Esophagus squamous epithelium (tissue), 5 donors: ENCODE data around the gene MRTO4. TPM values are rescaled to one million over a fixed set of nuclear protein-coding genes. Genes with fewer than 3 reads are reported as not detected.
A peak's percentile ranks its signal among the peaks of the same experiment; 100 is the strongest.
"Not testable (repeated sequence)": the region's sequence is repeated elsewhere in the genome, so short reads cannot be mapped to it uniquely, and the experiment has no call there.

ENCODE experiments used
- DNase-seq: peaks from one replicate; lab custom pipeline; 2025; lab: John Stamatoyannopoulos, UW
- H3K27ac ChIP-seq, 4 donors: fragments of 200-600 bp; sonication (generic); one replicate each; pipeline ENCODE4 v1.5.1; 2016 to 2019; ENCODE audit warnings: mild to moderate bottlenecking in 1 of 4
- H3K27me3 ChIP-seq, 4 donors: fragments of 200-600 bp; sonication (generic); 1 replicate in 3 of 4; 2 replicates in 1 of 4; pipeline versions ENCODE4 v1.5.1 to v1.6.0; 2017 to 2021; ENCODE audit warnings: antibody characterized with exemption in 1 of 4
- H3K36me3 ChIP-seq, 3 donors: fragments of 200-600 bp; sonication (generic); one replicate each; pipeline ENCODE4 v1.5.1; 2016 to 2019
- H3K4me1 ChIP-seq, 3 donors: fragments of 200-600 bp; sonication (generic); one replicate each; pipeline ENCODE4 v1.5.1; 2017 to 2019
- H3K4me3 ChIP-seq, 4 donors: fragments of 200-600 bp; sonication (generic); 1 replicate in 3 of 4; 2 replicates in 1 of 4; pipeline ENCODE4 v1.5.1; 2016 to 2019; ENCODE audit warnings: mild to moderate bottlenecking in 2 of 4, moderate library complexity in 1 of 4
- H3K9me3 ChIP-seq, 3 donors: fragments of 200-600 bp; sonication (generic); one replicate each; pipeline ENCODE4 v1.5.1; 2016 to 2019
- POLR2A ChIP-seq, 4 donors: fragments of 450-650 bp; IDR thresholded peaks; one replicate each; pipeline ENCODE4 v1.6.1; 2017; ENCODE audit warnings: antibody characterized with exemption in 4 of 4, mild to moderate bottlenecking in 4 of 4, moderate library complexity in 3 of 4
- WGBS, 2 donors: methylation state at CpG; one replicate each; pipeline ENCODE4 v1.1.5; 2018; 5-methylcytosine and 5-hydroxymethylcytosine counted together
- intact Hi-C: fragments of 100-400 bp; cut with DNase I; formaldehyde crosslinking; loops from one replicate; pipeline ENCODE4 v1.15.0; 2022
- total RNA-seq, 4 donors: library from RNA; depleted of rRNA; stranded (reverse); fragments of >200 nt; gene quantifications; one replicate each; pipeline ENCODE4 v1.1.0, GENCODE V29; 2016
- TF ChIP-seq, protein P1 (sequence below), 6 experiments: fragments of 450-650 bp in 4 of 6; fragments of 200-600 bp in 2 of 6; sonication (generic) in 2 of 6; IDR thresholded peaks; one replicate each; pipeline ENCODE4 v1.5.1; 2016 to 2019; ENCODE audit warnings: antibody characterized with exemption in 6 of 6, mild to moderate bottlenecking in 4 of 6, moderate library complexity in 4 of 6
- donor health status: DM: yes; HTN: yes; CAD: no.

MRTO4 gene
- total RNA-seq, 4 donors from 2014 or later: 25.4 to 48.3 (median 34.2) TPM

- WGBS, 2 donors: 90% methylated on average over 5 of the region's 5 CpGs
- intact Hi-C loops: no loop called here
- no peak overlapping the region for H3K27ac ChIP-seq
- H3K9me3 ChIP-seq: peaks cover 0 to 10% (median 0%) of the 10 kb centered on the region in 3 donors
- H3K4me1 ChIP-seq: peaks cover 0 to 16% (median 0%) of the 10 kb centered on the region in 3 donors
- no peak overlapping the region for H3K4me3 ChIP-seq
- H3K27me3 ChIP-seq: peaks cover 0 to 5% (median 0%) of the 10 kb centered on the region in 4 donors
- TF ChIP-seq POLR2A (IDR thresholded peaks at IDR 0.05): no peak
- TF ChIP-seq, protein P1, sequence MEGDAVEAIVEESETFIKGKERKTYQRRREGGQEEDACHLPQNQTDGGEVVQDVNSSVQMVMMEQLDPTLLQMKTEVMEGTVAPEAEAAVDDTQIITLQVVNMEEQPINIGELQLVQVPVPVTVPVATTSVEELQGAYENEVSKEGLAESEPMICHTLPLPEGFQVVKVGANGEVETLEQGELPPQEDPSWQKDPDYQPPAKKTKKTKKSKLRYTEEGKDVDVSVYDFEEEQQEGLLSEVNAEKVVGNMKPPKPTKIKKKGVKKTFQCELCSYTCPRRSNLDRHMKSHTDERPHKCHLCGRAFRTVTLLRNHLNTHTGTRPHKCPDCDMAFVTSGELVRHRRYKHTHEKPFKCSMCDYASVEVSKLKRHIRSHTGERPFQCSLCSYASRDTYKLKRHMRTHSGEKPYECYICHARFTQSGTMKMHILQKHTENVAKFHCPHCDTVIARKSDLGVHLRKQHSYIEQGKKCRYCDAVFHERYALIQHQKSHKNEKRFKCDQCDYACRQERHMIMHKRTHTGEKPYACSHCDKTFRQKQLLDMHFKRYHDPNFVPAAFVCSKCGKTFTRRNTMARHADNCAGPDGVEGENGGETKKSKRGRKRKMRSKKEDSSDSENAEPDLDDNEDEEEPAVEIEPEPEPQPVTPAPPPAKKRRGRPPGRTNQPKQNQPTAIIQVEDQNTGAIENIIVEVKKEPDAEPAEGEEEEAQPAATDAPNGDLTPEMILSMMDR (IDR thresholded peaks at IDR 0.05): no peak
- H3K36me3 ChIP-seq: no peaks in the 10 kb centered on the region
- no peak for DNase-seq
These were observed 23.0 kb downstream of the MRTO4 start for GRCh38 chr1:19274636-19275035.

GRCh38 chr1:19283891-19284290 lies 32.3 kb downstream of the MRTO4 start:
- H3K36me3 ChIP-seq: peaks cover 0 to 22% (median 0%) of the 10 kb centered on the region in 3 donors
- no peaks in the 10 kb centered on the region for H3K9me3 ChIP-seq
- 92 to 93% methylated on average over 8 to 9 of the region's 9 CpGs for WGBS, 2 donors
- DNase-seq: no peak
- no peak overlapping the region for H3K4me3 ChIP-seq
- TF ChIP-seq, protein P1 (IDR thresholded peaks at IDR 0.05): no peak
- no peak for TF ChIP-seq POLR2A (IDR thresholded peaks at IDR 0.05)
- intact Hi-C loops: no loop called here
- H3K27me3 ChIP-seq: no peaks in the 10 kb centered on the region
- H3K4me1 ChIP-seq: peaks cover 0 to 18% (median 0%) of the 10 kb centered on the region in 3 donors
- no peak overlapping the region for H3K27ac ChIP-seq

GRCh38 chr1:19284881-19285280 lies 33.3 kb downstream of the MRTO4 start:
- TF ChIP-seq POLR2A (IDR thresholded peaks at IDR 0.05): no peak
- TF ChIP-seq, protein P1 (IDR thresholded peaks at IDR 0.05): no peak
- H3K27me3 ChIP-seq: no peaks in the 10 kb centered on the region
- no peaks in the 10 kb centered on the region for H3K9me3 ChIP-seq
- DNase-seq: no peak
- H3K36me3 ChIP-seq: peaks cover 0 to 22% (median 0%) of the 10 kb centered on the region in 3 donors
- no peak overlapping the region for H3K27ac ChIP-seq
- peaks cover 0 to 26% (median 4%) of the 10 kb centered on the region in 3 donors for H3K4me1 ChIP-seq
- intact Hi-C loops: no loop called here
- WGBS, 2 donors: 58 to 66% methylated on average over 6 to 8 of the region's 8 CpGs
- no peak overlapping the region for H3K4me3 ChIP-seq

GRCh38 chr1:19285366-19285765 lies 33.8 kb downstream of the MRTO4 start:
- WGBS, 2 donors: 83 to 100% methylated on average over 1 to 2 of the region's 3 CpGs
- DNase-seq, H3K4me3 ChIP-seq, H3K27me3 ChIP-seq, H3K9me3 ChIP-seq, intact Hi-C loops, H3K27ac ChIP-seq: not testable (repeated sequence)
- peaks cover 0 to 26% (median 4%) of the 10 kb centered on the region in 3 donors for H3K4me1 ChIP-seq
- peaks cover 0 to 22% (median 0%) of the 10 kb centered on the region in 3 donors for H3K36me3 ChIP-seq

DNA sequence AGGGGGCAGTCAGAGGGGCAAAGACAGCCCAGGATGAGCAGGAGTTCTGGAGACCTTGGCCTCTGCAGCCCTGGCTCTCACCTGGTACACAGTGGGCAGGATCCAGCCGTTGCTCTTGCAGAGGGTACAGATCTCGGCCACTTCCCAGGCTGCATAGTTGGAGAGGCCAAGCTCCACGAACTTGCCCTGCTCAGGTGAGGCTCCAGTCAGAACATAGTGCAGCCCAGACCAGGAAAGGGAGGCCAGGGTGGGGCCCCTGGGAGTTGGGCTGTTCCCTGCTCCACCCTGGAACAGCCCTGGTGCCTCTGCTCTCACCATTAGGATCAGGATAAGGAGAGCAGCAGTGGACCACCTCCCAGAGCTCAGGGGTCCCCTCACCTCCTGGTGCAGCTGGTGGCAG lies 34.2 kb downstream of the MRTO4 start:
- H3K27me3 ChIP-seq, H3K4me3 ChIP-seq, H3K9me3 ChIP-seq, H3K27ac ChIP-seq, intact Hi-C loops, DNase-seq: not testable (repeated sequence)
- Histone ChIP-seq H3K4me1 (peaks cover 0 to 26% (median 4%) of the 10 kb centered on the region in 3 donors), H3K36me3 (peaks cover 0 to 22% (median 0%) of the 10 kb centered on the region in 3 donors)
- 78% methylated on average over 3 of the region's 3 CpGs; no CpG with 5 or more reads in 1 of the 2 donors for WGBS, 2 donors

DNA sequence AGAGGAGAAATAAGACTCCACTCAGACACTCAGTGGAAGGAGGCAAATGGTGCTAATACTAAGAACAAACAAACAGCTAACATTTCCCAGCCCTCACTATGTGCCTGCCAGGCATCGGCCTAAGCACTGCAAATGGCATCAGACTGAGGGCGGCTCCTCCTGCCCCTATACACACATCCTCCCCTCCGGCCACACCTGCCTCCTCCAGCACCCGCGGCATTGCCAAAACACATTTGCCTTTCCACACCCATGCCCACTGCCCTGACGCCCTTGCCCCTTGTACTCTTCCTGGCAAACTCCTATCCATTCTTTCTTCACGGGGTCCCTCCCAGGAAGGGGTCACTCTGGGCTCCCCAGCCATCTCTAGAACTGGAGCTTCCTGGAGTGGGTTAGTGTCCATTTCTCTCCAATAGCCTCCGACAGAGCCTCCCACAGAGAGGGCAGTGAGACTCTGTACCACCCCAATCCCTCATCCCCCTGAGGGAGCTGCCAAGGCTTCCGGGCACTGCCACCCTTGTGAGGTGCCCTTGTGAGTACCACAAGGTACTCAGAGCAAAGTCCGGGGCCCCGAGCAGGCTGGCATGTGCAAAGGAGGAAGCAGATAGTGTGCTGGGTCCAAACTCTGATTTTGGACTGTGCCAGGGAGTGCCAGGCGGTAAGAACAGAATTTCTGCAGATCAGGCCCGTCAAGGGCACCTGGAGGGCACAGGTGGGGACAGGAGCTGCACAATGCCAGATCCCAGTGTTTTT lies 36.0 kb downstream of the MRTO4 start:
- TF ChIP-seq, protein P1 (IDR thresholded peaks at IDR 0.05): no peak
- TF ChIP-seq POLR2A (IDR thresholded peaks at IDR 0.05): no peak
- Histone ChIP-seq H3K9me3 (no peaks in the 10 kb centered on the region), H3K27me3 (no peaks in the 10 kb centered on the region), H3K4me1 (peaks cover 0 to 20% (median 4%) of the 10 kb centered on the region in 3 donors), H3K4me3 (no peak overlapping the region), H3K27ac (no peak overlapping the region), H3K36me3 (peaks cover 0 to 17% (median 0%) of the 10 kb centered on the region in 3 donors)
- no peak for DNase-seq
- WGBS, 2 donors: 94 to 95% methylated on average over 10 to 11 of the region's 13 CpGs
- intact Hi-C loops: no loop called here

DNA sequence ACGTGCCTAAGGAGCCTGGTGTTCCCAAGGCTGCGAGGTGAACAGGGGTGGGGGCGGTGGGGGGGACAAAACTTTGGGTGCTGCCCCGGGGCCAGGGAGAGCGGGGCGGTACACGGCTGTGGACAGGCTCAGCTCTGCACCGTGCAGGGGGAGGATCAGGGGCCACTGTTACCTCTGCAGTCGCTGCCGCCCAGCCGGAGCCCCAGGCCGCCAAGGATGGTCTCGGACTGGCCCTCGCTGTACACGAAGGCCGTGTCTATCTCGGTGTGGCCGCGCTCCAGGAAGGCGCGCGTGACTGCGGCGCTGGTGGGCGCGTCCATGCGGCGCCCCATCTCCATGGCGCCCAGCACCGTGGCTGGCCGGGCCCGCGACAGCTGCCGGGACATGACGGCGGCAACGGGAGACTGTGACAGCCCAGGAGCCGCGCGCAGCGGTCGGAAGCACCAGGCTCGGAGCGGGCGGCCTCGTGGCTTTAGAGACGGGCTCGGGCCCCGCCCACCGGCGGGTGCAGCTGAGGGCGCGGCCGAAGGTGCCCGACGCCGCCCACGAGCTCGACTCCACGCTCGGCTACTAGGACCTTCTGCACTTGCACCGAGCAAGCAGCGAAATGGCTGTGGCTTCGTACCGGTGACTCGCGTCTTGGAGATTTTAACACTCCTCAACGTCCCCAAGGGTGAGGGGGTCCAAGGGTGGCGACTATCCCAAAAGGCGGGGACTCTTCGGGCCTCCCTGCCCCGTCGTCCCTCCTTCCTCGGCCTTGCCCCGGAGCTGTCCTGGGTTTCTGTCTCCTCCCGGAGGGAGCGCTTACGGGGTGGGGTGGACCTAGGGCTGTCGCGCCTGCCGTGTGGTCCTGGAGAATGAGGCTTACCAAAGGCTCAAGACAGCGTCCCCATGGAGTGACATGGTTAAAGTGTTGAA lies 37.0 kb downstream of the MRTO4 start, which contains the start of gene AKR7A3:
Gene AKR7A3, minus strand, starts transcription at position 447 of the 918 bp plus-strand sequence. Its CDS starts 61 bp downstream, at position 386.
- Histone ChIP-seq H3K36me3 (peaks cover 0 to 14% (median 0%) of the 10 kb centered on the region in 3 donors), H3K4me1 (peaks cover 0 to 20% (median 4%) of the 10 kb centered on the region in 3 donors), H3K4me3 (peak within 1 kb of the TSS; percentile 39 to 64 (median 51)), H3K27ac (peak within 1 kb of the TSS in 3 of 4 donors; percentile 7 to 55 (median 18))
- DNase-seq, H3K9me3 ChIP-seq, H3K27me3 ChIP-seq, intact Hi-C loops: not testable (repeated sequence)
- WGBS, 2 donors: 21 to 50% methylated on average over 7 to 17 of the region's 82 CpGs
